Measurements from ENCODE around the gene ZNF778.

- TF ChIP-seq RCOR1 (conservative IDR thresholded peaks at IDR 0.05; ENCODE audit: low read depth, low read length) = no peak
- TF ChIP-seq CBX5 (IDR thresholded peaks at IDR 0.05; ENCODE audit: low read depth) = no peak
- TF ChIP-seq, protein P1, sequence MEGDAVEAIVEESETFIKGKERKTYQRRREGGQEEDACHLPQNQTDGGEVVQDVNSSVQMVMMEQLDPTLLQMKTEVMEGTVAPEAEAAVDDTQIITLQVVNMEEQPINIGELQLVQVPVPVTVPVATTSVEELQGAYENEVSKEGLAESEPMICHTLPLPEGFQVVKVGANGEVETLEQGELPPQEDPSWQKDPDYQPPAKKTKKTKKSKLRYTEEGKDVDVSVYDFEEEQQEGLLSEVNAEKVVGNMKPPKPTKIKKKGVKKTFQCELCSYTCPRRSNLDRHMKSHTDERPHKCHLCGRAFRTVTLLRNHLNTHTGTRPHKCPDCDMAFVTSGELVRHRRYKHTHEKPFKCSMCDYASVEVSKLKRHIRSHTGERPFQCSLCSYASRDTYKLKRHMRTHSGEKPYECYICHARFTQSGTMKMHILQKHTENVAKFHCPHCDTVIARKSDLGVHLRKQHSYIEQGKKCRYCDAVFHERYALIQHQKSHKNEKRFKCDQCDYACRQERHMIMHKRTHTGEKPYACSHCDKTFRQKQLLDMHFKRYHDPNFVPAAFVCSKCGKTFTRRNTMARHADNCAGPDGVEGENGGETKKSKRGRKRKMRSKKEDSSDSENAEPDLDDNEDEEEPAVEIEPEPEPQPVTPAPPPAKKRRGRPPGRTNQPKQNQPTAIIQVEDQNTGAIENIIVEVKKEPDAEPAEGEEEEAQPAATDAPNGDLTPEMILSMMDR (IDR thresholded peaks at IDR 0.05 in 2 of 3, conservative IDR thresholded peaks at IDR 0.05 in 1 of 3; ENCODE audit: control insufficient read depth in 2 of 3, extremely low read depth in 1 of 3, insufficient read depth in 1 of 3, low read depth in 3 of 3, low read length in 3 of 3) = no peak
- no peak for TF ChIP-seq EP300 (IDR thresholded peaks at IDR 0.05; ENCODE audit: borderline replicate concordance in 1 of 2, control insufficient read depth in 1 of 2, low read depth in 2 of 2, low read length in 2 of 2)
- TF ChIP-seq MYC (IDR thresholded peaks at IDR 0.05; ENCODE audit: insufficient read depth, insufficient read length, insufficient replicate concordance, low read length, severe bottlenecking) = no peak
- no peak for TF ChIP-seq MXI1 (IDR thresholded peaks at IDR 0.05; ENCODE audit: low read depth, low read length)
- TF ChIP-seq BRCA1 (IDR thresholded peaks at IDR 0.05; ENCODE audit: low read depth, low read length) = no peak
- no peak for TF ChIP-seq PML (IDR thresholded peaks at IDR 0.05; ENCODE audit: low read length)
- TF ChIP-seq EZH2 (IDR thresholded peaks at IDR 0.05; ENCODE audit: borderline replicate concordance, control insufficient read depth, low read depth, low read length) = no peak
- no peak for TF ChIP-seq KAT2A (conservative IDR thresholded peaks at IDR 0.05; ENCODE audit: control insufficient read depth, low read depth, low read length)
- no peak for TF ChIP-seq TAF1 (IDR thresholded peaks at IDR 0.05; ENCODE audit: borderline replicate concordance, low read depth, low read length)
These were observed 39.8 kb downstream of the ZNF778 start for GRCh38 chr16:89257281-89257731.

All from GM12878 (cell line).